22Rv1 (cell line): Measurements from ENCODE around the gene AGXT.

ENCODE experiments used
- CTCF ChIP-seq: fragments of 450-650 bp; IDR thresholded peaks from 2 replicates; pipeline ENCODE4 v1.5.1; 2017; ENCODE audit warnings: mild to moderate bottlenecking
- ZFX ChIP-seq: fragments of 450-650 bp; IDR thresholded peaks from 2 replicates; pipeline ENCODE4 v1.6.1; 2017; ENCODE audit warnings: antibody characterized with exemption, borderline replicate concordance

GRCh38 chr2:240869109-240869955 is 708 bp downstream of the AGXT start:
- TF ChIP-seq CTCF, result no peak
- TF ChIP-seq ZFX, result no peak
